K562 (cell line): ENCODE results near the gene POSTN. TPM values are rescaled to one million over a fixed set of nuclear protein-coding genes. Genes with fewer than 3 reads are reported as not detected.
"Not testable (repeated sequence)": the region's sequence is repeated elsewhere in the genome, so short reads cannot be mapped to it uniquely, and the experiment has no call there.

ENCODE experiments used
- ATAC-seq: fragments of 200-7000 bp; cut with Tn5 transposase; 3 replicates; pipeline ENCODE4 v1.9.1; 2020; ENCODE audit warnings: moderate library complexity
- BruUV-seq: library from RNA; stranded (reverse); fragments of 400-500 nt; replicated peaks from 2 replicates; lab custom pipeline; 2021; lab: Mats Ljungman, UMichigan
- CTCF ChIA-PET: fragments of 300-600 bp; formaldehyde crosslinking; extraction: SDS; loops from one replicate; lab custom pipeline; 2021; ENCODE audit warnings: low intra/inter-chr PET ratio; lab: Yijun Ruan, JAX
- POLR2A ChIA-PET: fragments of 300-600, 350-650 bp; sonication (Branson Sonifier 250); formaldehyde crosslinking; extraction: SDS; loops from one replicate; lab custom pipeline; 2021; ENCODE audit warnings: antibody characterized with exemption, inconsistent platforms; lab: Yijun Ruan, JAX
- DNase-seq, 4 experiments: peaks; one replicate each; pipeline versions ENCODE4 v3.0.0 to v3.0.0-alpha.2; 2011 to 2018; ENCODE audit warnings: low spot score in 3 of 4, mixed read lengths in 3 of 4; ENCODE audit errors: extremely low read depth in 1 of 4
- FAIRE-seq: peaks from 2 replicates; lab custom pipeline; 2011; peaks lifted over from hg19 to GRCh38; lab: Jason Lieb, UNC
- H2AFZ ChIP-seq: 2 replicates; pipeline ENCODE4 v1.6.0; 2011; ENCODE audit warnings: low read depth, low read length, control low read depth, inconsistent platforms
- H3K27ac ChIP-seq: fragments of 200-600 bp; 3 replicates; pipeline ENCODE4 v1.8.0; 2011; ENCODE audit warnings: low read depth, mild to moderate bottlenecking, control low read depth, inconsistent platforms, low read length, moderate library complexity, mixed read lengths; ENCODE audit errors: extremely low read depth
- H3K27me3 ChIP-seq, 2 experiments: fragments of 300-600 bp in 1 of 2; 2 replicates in 1 of 2; 3 replicates in 1 of 2; pipeline versions ENCODE4 v1.6.0 to v1.8.0; 2011; ENCODE audit warnings: inconsistent platforms in 2 of 2, low read length in 2 of 2, mild to moderate bottlenecking in 1 of 2, mixed read lengths in 1 of 2, moderate library complexity in 1 of 2; ENCODE audit not compliant: control insufficient read depth in 2 of 2, insufficient read depth in 2 of 2
- H3K36me3 ChIP-seq: fragments of 300-600 bp; 3 replicates; pipeline ENCODE4 v1.8.0; 2011; ENCODE audit warnings: mild to moderate bottlenecking, low read length, inconsistent platforms; ENCODE audit not compliant: control insufficient read depth, insufficient read depth
- H3K4me1 ChIP-seq, 2 experiments: fragments of 200-600 bp in 1 of 2; replicated peaks in 1 of 2; 2 replicates in 1 of 2; 3 replicates in 1 of 2; pipeline versions ENCODE4 v1.5.1 to v1.8.0; 2011; ENCODE audit warnings: inconsistent platforms in 2 of 2, low read length in 2 of 2, mild to moderate bottlenecking in 1 of 2, mixed read lengths in 1 of 2, moderate library complexity in 1 of 2; ENCODE audit not compliant: control insufficient read depth in 2 of 2, insufficient read depth in 2 of 2
- H3K4me2 ChIP-seq: 2 replicates; pipeline ENCODE4 v1.6.1; 2011; ENCODE audit warnings: low read length, control low read depth, inconsistent platforms, mixed read lengths; ENCODE audit not compliant: insufficient read depth
- H3K4me3 ChIP-seq: fragments of 200-600 bp; sonication (generic), shearing (Covaris generic); 2 replicates; pipeline ENCODE4 v1.5.1; 2016; ENCODE audit warnings: control low read depth, inconsistent platforms
- H3K79me2 ChIP-seq: fragments of 200-600 bp; 3 replicates; pipeline ENCODE4 v1.8.0; 2011; ENCODE audit warnings: low read length, inconsistent platforms; ENCODE audit not compliant: control insufficient read depth, insufficient read depth
- H3K9ac ChIP-seq, 2 experiments: 2 replicates each; pipeline versions ENCODE4 v1.6.0 to v1.6.1; 2011; ENCODE audit warnings: low read depth in 2 of 2, low read length in 2 of 2, control low read depth in 1 of 2, inconsistent platforms in 1 of 2, mild to moderate bottlenecking in 1 of 2, mixed read lengths in 1 of 2; ENCODE audit not compliant: insufficient read depth in 1 of 2
- H3K9me1 ChIP-seq: one replicate; pipeline ENCODE4 v1.6.0; 2011; ENCODE audit warnings: inconsistent platforms, mild to moderate bottlenecking, low read length, moderate library complexity; ENCODE audit not compliant: control insufficient read depth, insufficient read depth
- H3K9me3 ChIP-seq: replicated peaks from 2 replicates; pipeline ENCODE4 v1.5.1; 2011; ENCODE audit warnings: low read depth, low read length, inconsistent platforms; ENCODE audit not compliant: control insufficient read depth, insufficient read depth
- H4K20me1 ChIP-seq: replicated peaks from 2 replicates; pipeline ENCODE4 v1.6.1; 2011; ENCODE audit warnings: low read length, inconsistent platforms, mixed read lengths; ENCODE audit not compliant: control insufficient read depth, insufficient read depth
- C11orf30 ChIP-seq: fragments of 450-650 bp; IDR thresholded peaks from 2 replicates; pipeline ENCODE4 v1.6.1; 2016; ENCODE audit warnings: low read depth, mild to moderate bottlenecking
- EGR1 ChIP-seq: fragments of 450-650 bp; conservative IDR thresholded peaks from 2 replicates; pipeline ENCODE4 v1.6.1; 2017; ENCODE audit warnings: mild to moderate bottlenecking
- MAFG ChIP-seq: fragments of 450-650 bp; conservative IDR thresholded peaks from 2 replicates; pipeline ENCODE4 v1.6.1; 2016; ENCODE audit warnings: missing genetic modification characterization, missing compliant biosample characterization
- NFE2 ChIP-seq: IDR thresholded peaks from 2 replicates; pipeline ENCODE4 v1.6.1; 2014; ENCODE audit warnings: antibody characterized with exemption, low read depth
- ZNF316 ChIP-seq: fragments of 450-650 bp; IDR thresholded peaks from 2 replicates; pipeline ENCODE4 v1.6.1; 2016
- ZNF79 ChIP-seq: fragments of 250-450 bp; sonication (Bioruptor Pico); IDR thresholded peaks from 2 replicates; pipeline ENCODE4 v1.4.0; 2020; ENCODE audit warnings: low read depth, mild to moderate bottlenecking, moderate library complexity
- WGBS: fragments of 100-300 bp; shearing (Covaris generic); methylation state at CpG from one replicate; pipeline ENCODE4 v1.1.6; 2016; ENCODE audit warnings: low coverage, mixed read lengths; ENCODE audit not compliant: insufficient coverage; ENCODE audit errors: missing lambda C conversion rate; 5-methylcytosine and 5-hydroxymethylcytosine counted together
- in situ Hi-C: fragments of 300-500 bp; cut with MboI; formaldehyde crosslinking; loops from 4 replicates; pipeline ENCODE4 v1.15.0; 2018; ENCODE audit warnings: inconsistent platforms, mixed read lengths
- intact Hi-C: fragments of 100-400 bp; cut with micrococcal nuclease; formaldehyde crosslinking; loops from 2 replicates; pipeline ENCODE4 v1.14.2; 2022
- polyA plus RNA-seq, 8 experiments: library from polyadenylated mRNA; depleted of rRNA in 4 of 8; stranded (reverse) in 5 of 8; unstranded in 3 of 8; fragments of >200 nt; fragmentation: Nextera tagmentation in 2 of 8; fragmentation: Illumina TruSeq in 1 of 8; extraction: Ambion mirVana in 2 of 8; extraction: Trizol in 1 of 8; gene quantifications; 2 replicates each; pipeline versions ENCODE4 v1.2.1 to v1.2.3, GENCODE V29; 2011 to 2014; ENCODE audit warnings: inconsistent platforms in 1 of 8, missing spikeins in 1 of 8
- total RNA-seq, 7 experiments: library from RNA; depleted of rRNA in 6 of 7; stranded (reverse); fragments of >200 nt in 6 of 7; fragmentation: Illumina TruSeq in 2 of 7; extraction: Trizol in 2 of 7; gene quantifications; 2 replicates each; pipeline versions ENCODE4 v1.2.1 to v1.2.3, GENCODE V29; 2011 to 2021; ENCODE audit warnings: low replicate concordance in 1 of 7
- TF ChIP-seq, protein P1 (sequence below): fragments of 200-800 bp; sonication (Bioruptor generic); IDR thresholded peaks from 2 replicates; pipeline ENCODE4 v1.6.1; 2017; ENCODE audit warnings: missing genetic modification characterization, missing compliant biosample characterization
- TF ChIP-seq, protein P2 (sequence below): fragments of 150-350 bp; IDR thresholded peaks from 2 replicates; pipeline ENCODE4 v1.6.1; 2014; ENCODE audit warnings: low read depth, mild to moderate bottlenecking, low read length, borderline replicate concordance

POSTN gene
- total and polyA plus RNA-seq, 9 of the 15 experiments (the other 6 are each of a cell fraction or from before 2014, with no cell fraction given), result 0.01 to 0.04 TPM; not detected in 7

DNA sequence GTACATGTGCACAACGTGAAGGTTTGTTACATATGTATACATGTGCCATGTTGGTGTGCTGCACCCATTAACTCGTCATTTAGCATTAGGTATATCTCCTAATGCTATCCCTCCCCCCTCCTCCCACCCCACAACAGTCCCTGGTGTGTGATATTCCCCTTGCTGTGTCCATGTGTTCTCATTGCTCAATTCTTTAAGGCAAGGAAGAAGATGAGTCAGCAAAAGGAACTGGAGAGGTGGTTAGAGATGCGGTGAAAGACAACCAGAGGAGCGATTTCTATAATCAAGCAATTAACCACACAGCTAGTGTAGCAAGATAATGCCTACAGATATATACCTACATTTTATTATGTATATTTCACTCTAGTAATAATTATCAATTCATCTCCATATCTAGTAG lies 9.2 kb downstream of the POSTN start:
- H3K27me3 ChIP-seq, H3K79me2 ChIP-seq, H3K4me2 ChIP-seq, H3K9ac ChIP-seq, H3K9me3 ChIP-seq, BruUV-seq, H3K36me3 ChIP-seq, H3K27ac ChIP-seq, POLR2A ChIA-PET, FAIRE-seq, in situ Hi-C loops, CTCF ChIA-PET, H3K9me1 ChIP-seq, H3K4me3 ChIP-seq, H4K20me1 ChIP-seq, ATAC-seq, H2AFZ ChIP-seq, intact Hi-C loops, H3K4me1 ChIP-seq: not testable (repeated sequence)
- peak in 1 of 4 experiments; percentile 1 for DNase-seq
- TF ChIP-seq NFE2 (0 out of 2 replicates have a peak, but pooled peaks have one; percentile 23), ZNF316 (peak; percentile 48; the same call in 1 of the 2 replicates), C11orf30 (peak; percentile 38; the same call in 1 of the 2 replicates), MAFG (tag) (0 out of 2 replicates have a peak, but pooled peaks have one; percentile 52)
- 0% methylated on average over 3 of the region's 4 CpGs for WGBS

DNA sequence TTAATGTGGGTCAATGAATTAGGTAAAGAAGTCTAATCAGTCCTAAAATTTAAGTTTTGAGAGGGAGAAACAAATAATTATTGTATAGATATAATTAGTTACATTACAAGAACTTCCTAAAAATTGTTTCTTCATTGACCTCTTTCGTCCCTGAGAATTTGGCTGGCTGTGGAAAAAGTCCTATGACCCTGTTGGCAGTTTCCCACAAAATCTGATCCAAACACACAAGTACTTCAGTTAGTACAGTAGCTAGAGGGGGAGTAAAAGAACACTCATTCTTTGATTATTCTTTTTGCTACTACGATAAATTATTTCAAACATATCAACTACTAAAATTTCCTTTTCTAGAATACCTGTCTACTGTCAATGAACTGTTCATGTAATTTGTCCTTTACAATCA lies 11.3 kb downstream of the POSTN start:
- Histone ChIP-seq H3K36me3 (no peaks in the 10 kb centered on the region), H3K79me2 (no peaks in the 10 kb centered on the region), H3K4me1 (no peaks in the 10 kb centered on the region), H3K4me3 (no peak overlapping the region), H4K20me1 (no peaks in the 10 kb centered on the region), H3K9me1 (no peaks in the 10 kb centered on the region), H2AFZ (no peak overlapping the region), H3K27ac (no peak overlapping the region), H3K9me3 (no peaks in the 10 kb centered on the region), H3K27me3 (no peaks in the 10 kb centered on the region), H3K4me2 (no peak overlapping the region), H3K9ac (no peak overlapping the region)
- FAIRE-seq (no peak), ATAC-seq (no peak), DNase-seq (no peak)
- BruUV-seq, result no TSS peak
- WGBS, result 0% methylated on average over 2 of the region's 2 CpGs
- intact Hi-C loops, result no loop called here
- ChIA-PET CTCF (no interaction called here), POLR2A (no interaction called here)
- in situ Hi-C loops, result no loop called here
- TF ChIP-seq, protein P1, sequence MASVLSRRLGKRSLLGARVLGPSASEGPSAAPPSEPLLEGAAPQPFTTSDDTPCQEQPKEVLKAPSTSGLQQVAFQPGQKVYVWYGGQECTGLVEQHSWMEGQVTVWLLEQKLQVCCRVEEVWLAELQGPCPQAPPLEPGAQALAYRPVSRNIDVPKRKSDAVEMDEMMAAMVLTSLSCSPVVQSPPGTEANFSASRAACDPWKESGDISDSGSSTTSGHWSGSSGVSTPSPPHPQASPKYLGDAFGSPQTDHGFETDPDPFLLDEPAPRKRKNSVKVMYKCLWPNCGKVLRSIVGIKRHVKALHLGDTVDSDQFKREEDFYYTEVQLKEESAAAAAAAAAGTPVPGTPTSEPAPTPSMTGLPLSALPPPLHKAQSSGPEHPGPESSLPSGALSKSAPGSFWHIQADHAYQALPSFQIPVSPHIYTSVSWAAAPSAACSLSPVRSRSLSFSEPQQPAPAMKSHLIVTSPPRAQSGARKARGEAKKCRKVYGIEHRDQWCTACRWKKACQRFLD (CRISPR knock-in tag), result no peak
- TF ChIP-seq EGR1, result no peak
- TF ChIP-seq ZNF79, result no peak
- TF ChIP-seq, protein P2, sequence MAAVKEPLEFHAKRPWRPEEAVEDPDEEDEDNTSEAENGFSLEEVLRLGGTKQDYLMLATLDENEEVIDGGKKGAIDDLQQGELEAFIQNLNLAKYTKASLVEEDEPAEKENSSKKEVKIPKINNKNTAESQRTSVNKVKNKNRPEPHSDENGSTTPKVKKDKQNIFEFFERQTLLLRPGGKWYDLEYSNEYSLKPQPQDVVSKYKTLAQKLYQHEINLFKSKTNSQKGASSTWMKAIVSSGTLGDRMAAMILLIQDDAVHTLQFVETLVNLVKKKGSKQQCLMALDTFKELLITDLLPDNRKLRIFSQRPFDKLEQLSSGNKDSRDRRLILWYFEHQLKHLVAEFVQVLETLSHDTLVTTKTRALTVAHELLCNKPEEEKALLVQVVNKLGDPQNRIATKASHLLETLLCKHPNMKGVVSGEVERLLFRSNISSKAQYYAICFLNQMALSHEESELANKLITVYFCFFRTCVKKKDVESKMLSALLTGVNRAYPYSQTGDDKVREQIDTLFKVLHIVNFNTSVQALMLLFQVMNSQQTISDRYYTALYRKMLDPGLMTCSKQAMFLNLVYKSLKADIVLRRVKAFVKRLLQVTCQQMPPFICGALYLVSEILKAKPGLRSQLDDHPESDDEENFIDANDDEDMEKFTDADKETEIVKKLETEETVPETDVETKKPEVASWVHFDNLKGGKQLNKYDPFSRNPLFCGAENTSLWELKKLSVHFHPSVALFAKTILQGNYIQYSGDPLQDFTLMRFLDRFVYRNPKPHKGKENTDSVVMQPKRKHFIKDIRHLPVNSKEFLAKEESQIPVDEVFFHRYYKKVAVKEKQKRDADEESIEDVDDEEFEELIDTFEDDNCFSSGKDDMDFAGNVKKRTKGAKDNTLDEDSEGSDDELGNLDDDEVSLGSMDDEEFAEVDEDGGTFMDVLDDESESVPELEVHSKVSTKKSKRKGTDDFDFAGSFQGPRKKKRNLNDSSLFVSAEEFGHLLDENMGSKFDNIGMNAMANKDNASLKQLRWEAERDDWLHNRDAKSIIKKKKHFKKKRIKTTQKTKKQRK, result no peak
